MCF 10A (cell line): Measurements from ENCODE around the gene C16orf96. TPM values are rescaled to one million over a fixed set of nuclear protein-coding genes. Genes with fewer than 3 reads are reported as not detected.

ENCODE experiments used
- BruUV-seq: library from RNA; stranded (reverse); fragments of 400-500 nt; replicated peaks from 2 replicates; lab custom pipeline; 2021; lab: Mats Ljungman, UMichigan
- CTCF ChIA-PET: fragments of 300-600 bp; sonication (Branson Sonifier 250); formaldehyde crosslinking; extraction: SDS; loops from one replicate; lab custom pipeline; 2021; ENCODE audit warnings: antibody characterized with exemption, inconsistent platforms; lab: Yijun Ruan, JAX
- POLR2A ChIA-PET: fragments of 300-600, 350-650 bp; sonication (Branson Sonifier 250); formaldehyde crosslinking; extraction: SDS; loops from one replicate; lab custom pipeline; 2020; ENCODE audit warnings: antibody characterized with exemption, inconsistent platforms; lab: Yijun Ruan, JAX
- DNase-seq: peaks from one replicate; pipeline ENCODE4 v3.0.0-alpha.2; 2018; ENCODE audit not compliant: unreplicated experiment
- H3K27ac Mint-ChIP-seq: one replicate; pipeline ENCODE4 v1.8.0; 2022; ENCODE audit warnings: mild to moderate bottlenecking, low read depth, mixed read lengths; ENCODE audit not compliant: unreplicated experiment
- H3K27me3 Mint-ChIP-seq: one replicate; pipeline ENCODE4 v1.8.0; 2022; ENCODE audit warnings: mixed read lengths; ENCODE audit not compliant: insufficient read depth, unreplicated experiment
- H3K36me3 Mint-ChIP-seq: one replicate; pipeline ENCODE4 v1.8.0; 2022; ENCODE audit warnings: mild to moderate bottlenecking, moderate library complexity, mixed read lengths; ENCODE audit not compliant: insufficient read depth, unreplicated experiment
- H3K4me1 Mint-ChIP-seq: one replicate; pipeline ENCODE4 v1.8.0; 2022; ENCODE audit warnings: mixed read lengths; ENCODE audit not compliant: insufficient read depth, unreplicated experiment
- H3K4me3 Mint-ChIP-seq: one replicate; pipeline ENCODE4 v1.8.0; 2022; ENCODE audit warnings: mild to moderate bottlenecking, moderate library complexity, mixed read lengths; ENCODE audit not compliant: unreplicated experiment
- H3K9me3 Mint-ChIP-seq: one replicate; pipeline ENCODE4 v1.8.0; 2022; ENCODE audit warnings: mixed read lengths; ENCODE audit not compliant: unreplicated experiment
- CTCF ChIP-seq: fragments of 200-600 bp; IDR thresholded peaks from one replicate; pipeline ENCODE4 v1.8.0; 2022; ENCODE audit warnings: antibody characterized with exemption, mild to moderate bottlenecking; ENCODE audit not compliant: unreplicated experiment
- intact Hi-C: fragments of 100-400 bp; cut with micrococcal nuclease; formaldehyde crosslinking; loops from 2 replicates; pipeline ENCODE4 v1.14.1; 2022
- total RNA-seq: library from RNA; stranded (reverse); gene quantifications from 2 replicates; pipeline ENCODE4 v1.2.3, GENCODE V29; 2022

Gene C16orf96
- total RNA-seq, 1 experiment from 2014 or later, result not detected

- H3K9me3 Mint-ChIP-seq, result no peaks in the 10 kb centered on the region
- no peak overlapping the region for H3K4me3 Mint-ChIP-seq
- no TSS peak for BruUV-seq
- no peak for DNase-seq
- TF ChIP-seq CTCF, result no peak
- H3K36me3 Mint-ChIP-seq, result no peaks in the 10 kb centered on the region
- H3K4me1 Mint-ChIP-seq, result no peaks in the 10 kb centered on the region
- H3K27me3 Mint-ChIP-seq, result no peaks in the 10 kb centered on the region
- H3K27ac Mint-ChIP-seq, result no peak overlapping the region
- ChIA-PET POLR2A (interaction anchor here (0.7 kb wide), 1 partner anchor 22 kb away, joined by 3 read pairs; no protein-coding TSS in a partner anchor), CTCF (interaction anchor here (0.5 to 2.1 kb wide), 4 partner anchors 15 to 84 kb away, joined by 3 to 6 read pairs (median 3); no protein-coding TSS in a partner anchor)
- intact Hi-C loops, result no loop called here
Observed at GRCh38 chr16:4591191-4591590, 35.1 kb downstream of the C16orf96 start.

DNA sequence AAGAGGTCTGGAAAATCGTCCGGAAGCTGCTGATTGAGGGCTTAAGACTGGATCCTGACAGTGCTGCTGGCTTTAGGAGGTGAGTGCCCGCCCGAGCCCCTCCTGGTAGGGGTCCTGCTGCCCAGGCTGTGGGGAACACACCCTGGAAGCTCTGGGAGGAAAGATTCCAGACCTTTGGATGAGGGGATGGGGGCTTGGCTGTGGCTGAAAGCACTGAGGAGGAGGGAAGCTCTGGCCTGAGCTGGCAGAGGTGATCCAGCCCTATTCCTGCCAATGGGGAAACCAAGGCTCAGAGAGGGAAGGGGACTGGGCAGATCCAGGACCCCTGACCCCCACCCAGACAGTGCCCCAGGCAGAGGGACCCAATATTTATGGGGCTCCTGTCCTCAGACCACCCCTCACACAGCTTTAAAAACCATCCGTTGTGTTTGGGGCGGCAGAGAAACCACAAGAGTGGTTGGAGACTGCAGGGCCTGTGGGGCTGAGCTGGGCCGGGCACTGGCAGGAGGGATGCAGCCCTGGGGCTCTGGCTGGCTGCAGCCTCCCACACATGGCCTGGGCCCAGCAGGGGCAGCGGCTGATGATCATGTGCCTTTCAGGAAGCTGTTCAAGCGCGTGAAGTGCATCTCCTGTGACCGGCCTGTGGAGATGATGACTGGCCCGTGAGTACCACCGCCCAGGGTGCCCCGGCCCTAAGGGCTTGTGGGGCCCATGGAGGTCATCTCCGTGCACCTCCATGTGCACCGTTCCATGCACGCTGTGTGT is 35.7 kb downstream of the C16orf96 start:
- Mint-ChIP-seq H3K9me3 (no peaks in the 10 kb centered on the region), H3K4me1 (no peaks in the 10 kb centered on the region), H3K27ac (no peak overlapping the region), H3K27me3 (no peaks in the 10 kb centered on the region), H3K4me3 (no peak overlapping the region), H3K36me3 (no peaks in the 10 kb centered on the region)
- BruUV-seq, result no TSS peak
- POLR2A ChIA-PET, result interaction anchor here (0.6 to 0.7 kb wide), 3 partner anchors 22 to 480 kb away, joined by 3 to 4 read pairs (median 3); no protein-coding TSS in a partner anchor
- CTCF ChIA-PET, result interaction anchor here (2.1 kb wide), 1 partner anchor 85 kb away, joined by 6 read pairs; no protein-coding TSS in a partner anchor
- no peak for DNase-seq
- intact Hi-C loops, result no loop called here
- TF ChIP-seq CTCF, result no peak

GRCh38 chr16:4593086-4593485 is 36.9 kb downstream of the C16orf96 start:
- Mint-ChIP-seq H3K27ac (no peak overlapping the region), H3K4me1 (no peaks in the 10 kb centered on the region), H3K4me3 (no peak overlapping the region), H3K27me3 (no peaks in the 10 kb centered on the region), H3K9me3 (no peaks in the 10 kb centered on the region), H3K36me3 (no peaks in the 10 kb centered on the region)
- no peak for DNase-seq
- no peak for TF ChIP-seq CTCF
- BruUV-seq, result no TSS peak
- intact Hi-C loops, result no loop called here
- POLR2A ChIA-PET, result no interaction called here
- CTCF ChIA-PET, result interaction anchor here (2.1 kb wide), 1 partner anchor 86 kb away, joined by 6 read pairs; no protein-coding TSS in a partner anchor
